H9 (cell line): Measurements from ENCODE around the gene POLD3. TPM values are rescaled to one million over a fixed set of nuclear protein-coding genes. Genes with fewer than 3 reads are reported as not detected.

ENCODE experiments used
- DNase-seq: peaks from one replicate; pipeline ENCODE4 v3.0.0-alpha.2; 2017
- H2AFZ ChIP-seq: one replicate; pipeline ENCODE4 v1.6.1; 2013; ENCODE audit warnings: mild to moderate bottlenecking, low read length, control low read depth, moderate library complexity
- H2AK5ac ChIP-seq: 2 replicates; pipeline ENCODE4 v1.6.1; 2013; ENCODE audit warnings: low read length, control low read depth, mixed read lengths; ENCODE audit not compliant: insufficient read length
- H2BK120ac ChIP-seq: one replicate; pipeline ENCODE4 v1.6.1; 2013; ENCODE audit warnings: low read depth, mild to moderate bottlenecking, low read length, control low read depth, inconsistent platforms; ENCODE audit not compliant: poor library complexity, severe bottlenecking
- H2BK12ac ChIP-seq: 2 replicates; pipeline ENCODE4 v1.6.1; 2013; ENCODE audit warnings: low read length, control low read depth, mixed read lengths, low read depth; ENCODE audit not compliant: insufficient read length
- H2BK15ac ChIP-seq: 2 replicates; pipeline ENCODE4 v1.6.1; 2013; ENCODE audit warnings: low read depth, low read length, control low read depth
- H2BK20ac ChIP-seq: one replicate; pipeline ENCODE4 v1.6.1; 2013; ENCODE audit warnings: low read depth, mild to moderate bottlenecking, low read length, control low read depth, inconsistent platforms; ENCODE audit not compliant: poor library complexity, severe bottlenecking
- H2BK5ac ChIP-seq: 2 replicates; pipeline ENCODE4 v1.6.1; 2013; ENCODE audit warnings: low read length, control low read depth, mixed read lengths; ENCODE audit not compliant: insufficient read length
- H3K14ac ChIP-seq: 2 replicates; pipeline ENCODE4 v1.6.1; 2013; ENCODE audit warnings: low read length, control low read depth; ENCODE audit not compliant: insufficient read depth
- H3K18ac ChIP-seq: 2 replicates; pipeline ENCODE4 v1.6.1; 2013; ENCODE audit warnings: low read depth, mild to moderate bottlenecking, mixed read lengths, low read length, control low read depth; ENCODE audit not compliant: insufficient read length
- H3K23ac ChIP-seq: 2 replicates; pipeline ENCODE4 v1.6.1; 2013; ENCODE audit warnings: low read length, control low read depth, mixed read lengths, low read depth; ENCODE audit not compliant: insufficient read length
- H3K23me2 ChIP-seq: 2 replicates; pipeline ENCODE4 v1.6.1; 2013; ENCODE audit warnings: low read depth, mild to moderate bottlenecking, mixed read lengths, low read length, control low read depth; ENCODE audit not compliant: insufficient read length, poor library complexity, severe bottlenecking
- H3K27ac ChIP-seq: 2 replicates; pipeline ENCODE4 v1.5.1; 2013; ENCODE audit warnings: low read length, control low read depth, mixed read lengths, low read depth; ENCODE audit not compliant: insufficient read length
- H3K27me3 ChIP-seq: 2 replicates; pipeline ENCODE4 v1.6.1; 2013; ENCODE audit warnings: low read length, control low read depth, inconsistent platforms; ENCODE audit not compliant: insufficient read depth
- H3K4ac ChIP-seq: 2 replicates; pipeline ENCODE4 v1.6.1; 2013; ENCODE audit warnings: low read depth, mild to moderate bottlenecking, control low read depth, inconsistent platforms, low read length, moderate library complexity
- H3K4me1 ChIP-seq: 2 replicates; pipeline ENCODE4 v1.6.1; 2013; ENCODE audit warnings: low read length, control low read depth, inconsistent platforms; ENCODE audit not compliant: insufficient read depth
- H3K4me2 ChIP-seq: 2 replicates; pipeline ENCODE4 v1.6.1; 2013; ENCODE audit warnings: low read length, control low read depth, mixed read lengths; ENCODE audit not compliant: insufficient read length, insufficient read depth
- H3K56ac ChIP-seq: 2 replicates; pipeline ENCODE4 v1.6.1; 2013; ENCODE audit warnings: low read depth, mild to moderate bottlenecking, mixed read lengths, low read length, control low read depth; ENCODE audit not compliant: insufficient read length
- H3K79me1 ChIP-seq: 2 replicates; pipeline ENCODE4 v1.6.1; 2013; ENCODE audit warnings: low read depth, mild to moderate bottlenecking, moderate library complexity, low read length, control low read depth, inconsistent platforms; ENCODE audit not compliant: insufficient read depth, poor library complexity, severe bottlenecking
- H3K79me2 ChIP-seq: 2 replicates; pipeline ENCODE4 v1.6.1; 2013; ENCODE audit warnings: low read length, control low read depth, inconsistent platforms; ENCODE audit not compliant: insufficient read depth
- H3K9ac ChIP-seq: 2 replicates; pipeline ENCODE4 v1.6.1; 2013; ENCODE audit warnings: low read length, control low read depth, mixed read lengths; ENCODE audit not compliant: insufficient read length; ENCODE audit errors: extremely low read depth
- H3K9me3 ChIP-seq: one replicate; pipeline ENCODE4 v1.6.1; 2013; ENCODE audit warnings: low read depth, low read length, inconsistent platforms; ENCODE audit not compliant: control insufficient read depth
- H3T11ph ChIP-seq: one replicate; pipeline ENCODE4 v1.6.1; 2013; ENCODE audit warnings: mild to moderate bottlenecking, low read length, control low read depth, inconsistent platforms
- H4K20me1 ChIP-seq: one replicate; pipeline ENCODE4 v1.6.1; 2013; ENCODE audit not compliant: control insufficient read depth, insufficient read length, insufficient read depth
- H4K5ac ChIP-seq: 2 replicates; pipeline ENCODE4 v1.6.1; 2013; ENCODE audit warnings: low read depth, mild to moderate bottlenecking, mixed read lengths, low read length, control low read depth; ENCODE audit not compliant: insufficient read length
- H4K8ac ChIP-seq: replicated peaks from 2 replicates; pipeline ENCODE4 v1.6.1; 2013; ENCODE audit warnings: low read length, control low read depth, mixed read lengths, low read depth; ENCODE audit not compliant: insufficient read length
- H4K91ac ChIP-seq: 2 replicates; pipeline ENCODE4 v1.6.1; 2013; ENCODE audit warnings: low read depth, mild to moderate bottlenecking, moderate library complexity, mixed read lengths, low read length, control low read depth; ENCODE audit not compliant: insufficient read length
- H3K27ac Mint-ChIP-seq, 3 experiments: 2 replicates in 2 of 3; 3 replicates in 1 of 3; pipeline ENCODE4 v1.8.0; 2020 to 2021; ENCODE audit warnings: mixed read lengths in 3 of 3, mild to moderate bottlenecking in 1 of 3, moderate library complexity in 1 of 3
- H3K27me3 Mint-ChIP-seq: 2 replicates; pipeline ENCODE4 v1.8.0; 2021; ENCODE audit warnings: low read depth, mild to moderate bottlenecking, moderate library complexity, mixed read lengths
- H3K36me3 Mint-ChIP-seq, 3 experiments: 2 replicates in 2 of 3; 3 replicates in 1 of 3; pipeline ENCODE4 v1.8.0; 2020 to 2021; ENCODE audit warnings: low read depth in 3 of 3, mixed read lengths in 3 of 3; ENCODE audit not compliant: insufficient read depth in 1 of 3
- H3K4me1 Mint-ChIP-seq, 2 experiments: 2 replicates each; pipeline ENCODE4 v1.8.0; 2020; ENCODE audit warnings: mixed read lengths in 2 of 2
- H3K4me3 Mint-ChIP-seq, 2 experiments: 2 replicates in 1 of 2; 3 replicates in 1 of 2; pipeline ENCODE4 v1.8.0; 2020 to 2021; ENCODE audit warnings: mild to moderate bottlenecking in 2 of 2, mixed read lengths in 2 of 2, moderate library complexity in 1 of 2
- H3K9me3 Mint-ChIP-seq, 2 experiments: 2 replicates in 1 of 2; 3 replicates in 1 of 2; pipeline ENCODE4 v1.8.0; 2020; ENCODE audit warnings: mild to moderate bottlenecking in 2 of 2, mixed read lengths in 2 of 2, moderate library complexity in 1 of 2
- CTCF ChIP-seq: fragments of 200-600 bp; sonication (generic); conservative IDR thresholded peaks from 3 replicates; pipeline ENCODE4 v1.8.0; 2021; ENCODE audit warnings: antibody characterized with exemption, mild to moderate bottlenecking
- WGBS: extraction: QIAGEN DNeasy Blood & Tissue Kit; methylation state at CpG from one replicate; pipeline ENCODE4 v1.1.7; 2013; ENCODE audit warnings: missing lambda C conversion rate, low lambda C conversion rate, mixed read lengths; ENCODE audit not compliant: insufficient read length; ENCODE audit errors: extremely low coverage; 5-methylcytosine and 5-hydroxymethylcytosine counted together
- total RNA-seq: library from RNA; stranded (reverse); gene quantifications from 2 replicates; pipeline ENCODE4 v1.2.1, GENCODE V29; 2021

The POLD3 gene
- total RNA-seq, 1 experiment from 2014 or later: 34.1 TPM

DNA sequence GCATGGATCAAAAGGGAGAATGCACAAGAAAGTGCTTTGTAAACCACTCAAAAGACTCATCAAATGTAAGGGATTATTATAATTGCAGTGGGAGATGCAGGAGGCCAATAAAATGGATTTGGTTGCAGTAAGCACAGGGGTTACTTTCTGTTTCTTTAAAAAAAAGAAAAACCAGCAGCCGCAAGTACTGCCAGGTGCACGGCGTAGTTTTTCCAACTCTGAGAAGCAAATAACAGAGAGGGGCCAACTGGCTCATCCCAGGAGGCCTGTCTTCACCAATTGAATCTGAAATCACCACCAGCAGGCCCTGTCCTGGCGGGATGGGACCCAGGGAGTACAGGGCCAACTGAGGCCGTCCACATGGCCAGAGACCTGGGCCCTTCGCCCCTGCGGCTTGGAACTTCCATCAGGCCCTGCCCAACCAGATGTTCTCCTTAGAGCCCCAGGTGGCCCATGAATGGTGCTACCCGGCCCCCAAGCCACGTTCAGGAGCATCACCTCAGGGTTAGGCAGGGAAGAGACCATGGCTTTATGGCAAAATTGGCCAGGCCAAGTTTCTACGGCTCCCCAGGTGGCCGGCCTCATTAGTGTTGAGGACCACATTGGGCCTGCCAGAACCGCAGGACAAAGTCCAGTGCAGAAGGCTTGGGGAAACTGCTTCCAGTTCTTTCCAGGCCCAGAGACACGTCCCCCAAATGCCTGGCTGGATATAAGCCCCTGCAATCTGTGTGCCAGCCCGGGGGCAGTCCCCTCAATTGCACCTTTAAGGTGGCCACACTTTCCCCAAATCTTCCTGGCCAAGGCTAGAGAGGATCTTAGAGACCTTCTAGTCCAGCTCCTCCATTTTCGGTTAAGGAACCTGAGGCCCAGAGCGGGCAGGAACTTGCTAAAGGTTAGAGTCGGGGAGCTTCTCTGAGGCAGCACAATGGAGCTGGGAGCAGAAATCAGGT lies 77.1 kb downstream of the POLD3 start:
- no peak overlapping the region for H3K4ac ChIP-seq
- no peak for DNase-seq
- no peaks in the 10 kb centered on the region for H3K27me3 ChIP-seq
- peaks cover 8 to 13% of the 10 kb centered on the region in 2 experiments for H3K4me1 Mint-ChIP-seq
- no peaks in the 10 kb centered on the region for H3K79me2 ChIP-seq
- H3K36me3 Mint-ChIP-seq: peaks cover 0 to 3% (median 1%) of the 10 kb centered on the region in 3 experiments; a peak in 5 of 7 replicates
- no peak overlapping the region for H2AFZ ChIP-seq
- no peak overlapping the region for H3K23ac ChIP-seq
- no peak overlapping the region for H2AK5ac ChIP-seq
- no peak overlapping the region for H4K91ac ChIP-seq
- no peaks in the 10 kb centered on the region for H3K79me1 ChIP-seq
- H3K14ac ChIP-seq: no peak overlapping the region; the same call in 1 of the 2 replicates
- TF ChIP-seq CTCF: no peak
- H3K9me3 Mint-ChIP-seq: peaks cover 4 to 6% of the 10 kb centered on the region in 2 experiments; a peak in 3 of 5 replicates
- no peak overlapping the region for H2BK12ac ChIP-seq
- H3K27ac Mint-ChIP-seq: peak overlapping the region in 1 of 3 experiments; percentile 88; a peak in 2 of 7 replicates
- H2BK5ac ChIP-seq: no peak overlapping the region
- no peaks in the 10 kb centered on the region for H3K4me1 ChIP-seq
- no peak overlapping the region for H3T11ph ChIP-seq
- H3K4me3 Mint-ChIP-seq: no peak overlapping the region
- WGBS: no CpG with 5 or more reads among the region's 17 CpGs
- H3K9me3 ChIP-seq: no peaks in the 10 kb centered on the region
- H3K9ac ChIP-seq: no peak overlapping the region
- no peak overlapping the region for H2BK120ac ChIP-seq
- H4K20me1 ChIP-seq: no peaks in the 10 kb centered on the region
- H3K4me2 ChIP-seq: no peak overlapping the region
- H4K5ac ChIP-seq: no peak overlapping the region
- H3K27ac ChIP-seq: no peak overlapping the region
- H2BK20ac ChIP-seq: no peak overlapping the region
- H2BK15ac ChIP-seq: no peak overlapping the region
- H3K23me2 ChIP-seq: no peaks in the 10 kb centered on the region
- no peak overlapping the region for H3K56ac ChIP-seq
- no peak overlapping the region for H3K18ac ChIP-seq
- H4K8ac ChIP-seq: no peak overlapping the region
- no peaks in the 10 kb centered on the region for H3K27me3 Mint-ChIP-seq
